Measurements from ENCODE around the gene ZNF385B.

DNA sequence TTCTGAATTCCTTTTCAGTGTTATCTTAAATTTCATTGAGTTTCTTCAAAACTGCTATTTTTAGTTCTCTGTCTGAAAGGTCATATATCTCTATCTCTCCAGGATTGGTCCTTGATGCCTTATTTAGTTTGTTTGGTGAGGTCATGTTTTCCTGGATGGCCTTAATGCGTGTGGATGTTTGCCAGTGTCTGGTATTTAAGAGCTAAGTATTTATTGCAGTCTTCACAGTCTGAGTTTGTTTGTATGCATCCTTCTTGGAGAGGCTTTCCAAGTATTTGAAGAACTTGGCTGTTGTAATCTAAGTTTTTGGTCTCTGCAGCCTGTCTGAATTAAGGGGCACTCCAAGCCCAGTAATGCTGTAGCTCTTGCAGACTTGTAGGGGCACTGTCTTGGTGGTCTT lies 249.3 kb downstream of the ZNF385B start:
- TF ChIP-seq CTCF (IDR thresholded peaks at IDR 0.05) (no peak), EP300 (IDR thresholded peaks at IDR 0.05) (no peak)

Data from stomach (tissue), 4 donors.